OCI-LY3 (cell line): ENCODE measurements around the gene SORCS1.

Experiments
- EZH2phosphoT487 ChIP-seq: fragments of 200-600 bp; shearing (Covaris generic); IDR thresholded peaks from 2 replicates; pipeline ENCODE4 v1.6.1; 2018; ENCODE audit warnings: antibody characterized with exemption, mixed run types, low read depth
- TF ChIP-seq, protein P1 (sequence below): fragments of 200-600, 300-600 bp; sonication (generic); IDR thresholded peaks from 2 replicates; pipeline ENCODE4 v1.5.1; 2014; ENCODE audit warnings: antibody characterized with exemption, low read length, low read depth

DNA sequence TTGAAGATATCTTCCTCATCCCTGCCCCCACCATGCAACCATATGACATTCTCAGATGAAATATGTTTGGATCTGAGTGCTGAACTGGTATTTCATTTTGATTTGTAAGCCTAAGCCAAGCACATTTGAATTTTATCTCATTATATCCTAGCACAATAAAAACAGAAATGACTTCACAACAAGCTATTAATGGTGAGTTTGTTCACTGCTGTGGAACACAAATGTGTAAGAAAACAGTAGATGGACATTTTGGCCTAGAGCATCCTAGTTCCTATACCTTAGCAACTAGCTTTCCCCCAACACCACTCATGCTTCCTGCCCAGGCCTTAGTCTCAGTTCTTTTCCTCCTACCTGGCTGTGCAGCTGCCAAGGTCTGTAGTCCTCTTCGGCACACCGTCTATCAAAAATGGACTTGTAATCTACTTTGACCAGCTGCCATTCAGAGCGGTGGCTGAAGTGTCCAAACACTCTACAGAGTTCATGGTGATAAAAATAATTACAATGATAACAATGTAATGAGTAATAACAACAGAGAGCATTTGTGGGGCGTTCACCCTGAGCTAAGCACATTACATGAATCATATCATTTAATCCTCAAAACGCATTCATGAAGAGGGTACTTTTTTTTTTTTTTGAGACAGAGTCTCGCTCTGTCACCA is 491.9 kb downstream of the SORCS1 start:
- TF ChIP-seq, protein P1, sequence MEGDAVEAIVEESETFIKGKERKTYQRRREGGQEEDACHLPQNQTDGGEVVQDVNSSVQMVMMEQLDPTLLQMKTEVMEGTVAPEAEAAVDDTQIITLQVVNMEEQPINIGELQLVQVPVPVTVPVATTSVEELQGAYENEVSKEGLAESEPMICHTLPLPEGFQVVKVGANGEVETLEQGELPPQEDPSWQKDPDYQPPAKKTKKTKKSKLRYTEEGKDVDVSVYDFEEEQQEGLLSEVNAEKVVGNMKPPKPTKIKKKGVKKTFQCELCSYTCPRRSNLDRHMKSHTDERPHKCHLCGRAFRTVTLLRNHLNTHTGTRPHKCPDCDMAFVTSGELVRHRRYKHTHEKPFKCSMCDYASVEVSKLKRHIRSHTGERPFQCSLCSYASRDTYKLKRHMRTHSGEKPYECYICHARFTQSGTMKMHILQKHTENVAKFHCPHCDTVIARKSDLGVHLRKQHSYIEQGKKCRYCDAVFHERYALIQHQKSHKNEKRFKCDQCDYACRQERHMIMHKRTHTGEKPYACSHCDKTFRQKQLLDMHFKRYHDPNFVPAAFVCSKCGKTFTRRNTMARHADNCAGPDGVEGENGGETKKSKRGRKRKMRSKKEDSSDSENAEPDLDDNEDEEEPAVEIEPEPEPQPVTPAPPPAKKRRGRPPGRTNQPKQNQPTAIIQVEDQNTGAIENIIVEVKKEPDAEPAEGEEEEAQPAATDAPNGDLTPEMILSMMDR = no peak
- TF ChIP-seq EZH2phosphoT487 = no peak
